ENCODE measurements around the gene PADI1.
"Not testable (repeated sequence)": the region's sequence is repeated elsewhere in the genome, so short reads cannot be mapped to it uniquely, and the experiment has no call there.

Gene PADI1

DNA sequence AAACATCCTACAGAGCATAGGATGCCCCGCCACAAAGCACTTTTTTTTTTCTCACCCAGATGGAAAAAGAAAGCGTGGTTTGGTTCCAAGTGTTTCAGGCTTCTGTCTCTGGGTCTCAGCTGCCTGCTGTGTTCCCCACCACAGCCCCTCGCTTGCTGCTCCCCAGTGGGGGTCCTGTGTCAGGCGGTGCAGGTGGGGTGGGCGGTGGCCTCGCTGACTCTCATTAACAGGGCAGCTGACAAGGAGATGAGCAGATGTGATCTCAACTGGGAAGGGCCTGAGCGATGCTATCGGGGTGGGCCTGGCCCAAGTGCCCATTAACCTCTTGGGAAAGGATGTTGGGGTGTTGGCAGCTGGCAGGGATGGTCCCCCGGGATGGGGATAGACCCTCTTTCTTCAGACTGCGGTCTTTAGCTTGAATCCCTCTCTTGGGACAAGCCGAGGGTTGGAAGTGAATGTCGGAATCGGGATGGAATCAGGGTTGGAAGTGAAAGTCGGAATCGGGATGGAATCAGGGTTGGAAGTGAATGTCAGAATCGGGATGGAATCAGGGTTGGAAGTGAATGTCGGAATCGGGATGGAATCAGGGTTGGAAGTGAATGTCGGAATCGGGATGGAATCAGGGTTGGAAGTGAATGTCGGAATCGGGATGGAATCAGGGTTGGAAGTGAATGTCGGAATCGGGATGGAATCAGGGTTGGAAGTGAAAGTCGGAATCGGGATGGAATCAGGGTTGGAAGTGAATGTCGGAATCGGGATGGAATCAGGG is 36.3 kb downstream of the PADI1 start:
- H3K9me3 ChIP-seq (ENCODE audit: control insufficient read depth in 1 of 2, low read length in 2 of 2); H3K27me3 ChIP-seq (ENCODE audit: control insufficient read depth in 1 of 2, insufficient read depth in 2 of 2, low read length in 2 of 2); H3K27ac ChIP-seq (ENCODE audit: low read depth, low read length); H3K9ac ChIP-seq (ENCODE audit: low read depth in 1 of 2, low read length in 2 of 2); H3K36me3 ChIP-seq (ENCODE audit: control insufficient read depth in 1 of 2, insufficient read depth in 2 of 2, low read length in 2 of 2); H3K4me1 ChIP-seq (ENCODE audit: control insufficient read depth in 1 of 2, insufficient read depth in 2 of 2, low read length in 2 of 2); H3K4me3 ChIP-seq (ENCODE audit: low read depth in 1 of 2, low read length in 2 of 2): not testable (repeated sequence)

DNA sequence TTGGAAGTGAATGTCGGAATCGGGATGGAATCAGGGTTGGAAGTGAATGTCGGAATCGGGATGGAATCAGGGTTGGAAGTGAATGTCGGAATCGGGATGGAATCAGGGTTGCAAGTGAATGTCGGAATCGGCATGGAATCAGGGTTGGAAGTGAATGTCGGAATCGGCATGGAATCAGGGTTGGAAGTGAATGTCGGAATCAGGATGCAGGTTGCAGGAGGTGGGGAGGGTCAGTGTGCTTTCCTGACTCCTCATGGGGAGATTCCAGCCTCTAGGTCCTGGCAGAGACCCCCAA is 36.8 kb downstream of the PADI1 start:
- not testable (repeated sequence) for H3K27me3 ChIP-seq (ENCODE audit: control insufficient read depth in 1 of 2, insufficient read depth in 2 of 2, low read length in 2 of 2); H3K4me1 ChIP-seq (ENCODE audit: control insufficient read depth in 1 of 2, insufficient read depth in 2 of 2, low read length in 2 of 2); H3K36me3 ChIP-seq (ENCODE audit: control insufficient read depth in 1 of 2, insufficient read depth in 2 of 2, low read length in 2 of 2); H3K9me3 ChIP-seq (ENCODE audit: control insufficient read depth in 1 of 2, low read length in 2 of 2); H3K27ac ChIP-seq (ENCODE audit: low read depth, low read length); H3K4me3 ChIP-seq (ENCODE audit: low read depth in 1 of 2, low read length in 2 of 2); H3K9ac ChIP-seq (ENCODE audit: low read depth in 1 of 2, low read length in 2 of 2)

DNA sequence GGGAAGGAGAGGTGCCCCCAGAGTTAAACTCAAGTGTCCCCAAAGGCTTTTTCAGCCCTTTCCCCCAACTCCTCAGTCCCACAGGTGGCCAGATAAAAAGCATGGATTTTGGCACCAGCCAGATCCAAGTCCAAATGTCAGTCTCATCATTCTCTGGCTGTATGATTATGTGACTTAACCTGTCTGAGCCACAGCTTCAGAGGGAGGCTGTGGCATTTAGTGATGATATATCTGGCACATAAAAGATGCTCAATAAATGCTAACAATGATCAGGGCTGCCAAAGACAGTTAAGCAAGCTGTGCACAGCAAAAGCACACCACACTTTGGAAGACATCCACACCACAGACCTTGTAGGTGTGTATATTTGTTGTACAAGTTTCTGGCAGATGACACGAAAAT is 38.3 kb downstream of the PADI1 start:
- Histone ChIP-seq H3K27me3 (ENCODE audit: control insufficient read depth in 1 of 2, insufficient read depth in 2 of 2, low read length in 2 of 2) (peaks cover 0 to 9% of the 10 kb centered on the region in 2 donors), H3K36me3 (ENCODE audit: control insufficient read depth in 1 of 2, insufficient read depth in 2 of 2, low read length in 2 of 2) (no peaks in the 10 kb centered on the region), H3K9ac (ENCODE audit: low read depth in 1 of 2, low read length in 2 of 2) (no peak overlapping the region), H3K27ac (ENCODE audit: low read depth, low read length) (no peak overlapping the region), H3K4me1 (ENCODE audit: control insufficient read depth in 1 of 2, insufficient read depth in 2 of 2, low read length in 2 of 2) (no peaks in the 10 kb centered on the region), H3K9me3 (ENCODE audit: control insufficient read depth in 1 of 2, low read length in 2 of 2) (no peaks in the 10 kb centered on the region), H3K4me3 (ENCODE audit: low read depth in 1 of 2, low read length in 2 of 2) (no peak overlapping the region)

DNA sequence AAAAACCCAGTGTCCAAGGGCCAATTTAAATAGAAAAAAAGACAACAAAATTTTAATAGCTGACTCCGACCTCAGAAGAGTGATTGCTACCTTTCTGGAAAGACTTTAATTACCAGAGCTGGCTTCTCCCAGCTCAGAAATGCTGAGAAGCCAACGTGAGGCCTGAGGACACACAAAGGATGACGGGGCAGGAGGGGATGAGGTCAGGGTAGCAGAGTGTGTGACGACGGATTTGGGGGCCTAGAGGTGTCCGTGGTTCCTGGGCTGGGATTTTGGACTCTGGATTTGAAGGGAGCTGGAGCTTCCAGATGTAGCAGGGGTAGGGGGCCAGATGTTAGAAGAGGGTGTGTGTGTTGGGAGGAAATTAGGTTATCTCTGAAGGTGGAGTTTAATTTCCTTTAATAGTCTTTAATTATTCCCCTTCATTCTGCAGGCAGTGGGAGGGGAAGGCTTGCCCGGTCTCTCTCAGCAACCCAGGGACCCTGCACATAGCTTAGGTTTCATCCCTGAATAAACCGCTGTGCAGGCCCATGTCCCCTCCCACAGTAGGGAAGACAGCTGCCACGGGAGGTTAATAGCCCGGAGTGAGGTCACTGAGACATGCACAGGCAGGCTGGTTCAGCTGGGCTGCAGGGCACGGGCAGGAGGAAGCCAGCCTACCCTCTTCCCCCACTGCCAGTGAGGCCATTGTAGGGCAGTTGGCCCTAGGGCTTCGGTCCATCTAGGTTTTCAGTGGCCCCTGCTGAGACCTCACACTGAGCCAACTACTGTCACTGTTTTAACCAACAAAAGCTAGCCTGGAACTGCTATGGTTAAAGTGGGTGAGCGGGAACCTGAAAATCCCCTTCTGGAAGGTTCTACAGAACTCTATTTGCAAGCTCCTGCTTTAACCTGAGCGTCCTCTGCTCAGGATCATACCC is 40.2 kb downstream of the PADI1 start:
- no peaks in the 10 kb centered on the region for H3K9me3 ChIP-seq (ENCODE audit: control insufficient read depth in 1 of 2, low read length in 2 of 2)
- no peaks in the 10 kb centered on the region for H3K36me3 ChIP-seq (ENCODE audit: control insufficient read depth in 1 of 2, insufficient read depth in 2 of 2, low read length in 2 of 2)
- H3K27ac ChIP-seq (ENCODE audit: low read depth, low read length): no peak overlapping the region
- H3K27me3 ChIP-seq (ENCODE audit: control insufficient read depth in 1 of 2, insufficient read depth in 2 of 2, low read length in 2 of 2): peaks cover 0 to 9% of the 10 kb centered on the region in 2 donors
- H3K9ac ChIP-seq (ENCODE audit: low read depth in 1 of 2, low read length in 2 of 2): no peak overlapping the region
- no peak overlapping the region for H3K4me3 ChIP-seq (ENCODE audit: low read depth in 1 of 2, low read length in 2 of 2)
- H3K4me1 ChIP-seq (ENCODE audit: control insufficient read depth in 1 of 2, insufficient read depth in 2 of 2, low read length in 2 of 2): peaks cover 0 to 1% of the 10 kb centered on the region in 2 donors

DNA sequence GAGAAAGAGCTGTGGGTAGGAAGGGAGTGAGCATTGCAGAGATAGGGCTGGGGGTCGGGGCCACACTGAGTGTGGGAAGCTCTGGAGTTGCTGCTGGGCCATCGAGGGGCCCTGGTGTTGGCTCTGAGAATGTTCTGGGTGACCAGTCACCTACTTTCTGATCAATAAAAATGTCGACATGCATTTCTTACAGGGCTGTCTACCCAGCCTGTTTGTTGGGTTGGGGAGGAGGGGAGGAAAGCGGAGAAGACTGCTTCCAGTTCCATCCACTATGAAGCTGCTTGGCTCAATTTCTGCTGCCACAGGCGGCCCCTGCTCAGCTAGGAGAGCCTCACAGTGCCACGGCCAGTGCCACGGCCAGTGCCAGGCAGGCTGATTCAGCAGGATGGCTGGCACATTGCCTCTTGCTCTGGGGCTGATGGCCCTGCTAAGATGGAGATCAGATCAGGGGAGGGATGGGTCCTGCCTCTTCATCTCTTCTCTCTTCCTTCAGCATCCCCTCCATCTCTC is 40.9 kb downstream of the PADI1 start:
- Histone ChIP-seq H3K9ac (ENCODE audit: low read depth in 1 of 2, low read length in 2 of 2) (no peak overlapping the region), H3K4me1 (ENCODE audit: control insufficient read depth in 1 of 2, insufficient read depth in 2 of 2, low read length in 2 of 2) (peaks cover 5 to 9% of the 10 kb centered on the region in 2 donors), H3K27me3 (ENCODE audit: control insufficient read depth in 1 of 2, insufficient read depth in 2 of 2, low read length in 2 of 2) (peaks cover 0 to 9% of the 10 kb centered on the region in 2 donors), H3K27ac (ENCODE audit: low read depth, low read length) (no peak overlapping the region), H3K36me3 (ENCODE audit: control insufficient read depth in 1 of 2, insufficient read depth in 2 of 2, low read length in 2 of 2) (no peaks in the 10 kb centered on the region), H3K4me3 (ENCODE audit: low read depth in 1 of 2, low read length in 2 of 2) (no peak overlapping the region), H3K9me3 (ENCODE audit: control insufficient read depth in 1 of 2, low read length in 2 of 2) (no peaks in the 10 kb centered on the region)

DNA sequence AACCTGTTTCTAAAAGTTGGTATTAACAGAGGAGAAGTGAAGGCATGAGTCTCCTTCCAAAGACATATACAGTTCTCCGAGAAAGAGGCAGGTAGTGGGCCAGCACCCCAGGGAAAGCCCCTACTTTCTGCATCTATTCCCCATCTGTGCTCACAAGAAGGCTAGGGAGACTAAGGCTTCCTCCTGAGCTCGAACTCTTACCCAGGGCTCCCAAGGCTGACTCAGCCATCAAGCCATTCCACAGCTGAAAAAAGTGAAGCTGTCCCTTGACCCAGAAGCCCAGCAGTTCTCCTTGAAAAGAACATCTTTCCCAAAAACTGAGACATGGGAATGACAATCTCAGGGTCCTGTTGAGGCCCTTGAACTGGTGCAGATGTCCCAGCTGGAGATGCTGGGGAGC is 42.0 kb downstream of the PADI1 start:
- Histone ChIP-seq H3K4me3 (ENCODE audit: low read depth in 1 of 2, low read length in 2 of 2) (no peak overlapping the region), H3K36me3 (ENCODE audit: control insufficient read depth in 1 of 2, insufficient read depth in 2 of 2, low read length in 2 of 2) (no peaks in the 10 kb centered on the region), H3K27ac (ENCODE audit: low read depth, low read length) (no peak overlapping the region), H3K9ac (ENCODE audit: low read depth in 1 of 2, low read length in 2 of 2) (no peak overlapping the region), H3K4me1 (ENCODE audit: control insufficient read depth in 1 of 2, insufficient read depth in 2 of 2, low read length in 2 of 2) (peaks cover 7 to 13% of the 10 kb centered on the region in 2 donors), H3K9me3 (ENCODE audit: control insufficient read depth in 1 of 2, low read length in 2 of 2) (no peaks in the 10 kb centered on the region), H3K27me3 (ENCODE audit: control insufficient read depth in 1 of 2, insufficient read depth in 2 of 2, low read length in 2 of 2) (peaks cover 0 to 7% of the 10 kb centered on the region in 2 donors)

DNA sequence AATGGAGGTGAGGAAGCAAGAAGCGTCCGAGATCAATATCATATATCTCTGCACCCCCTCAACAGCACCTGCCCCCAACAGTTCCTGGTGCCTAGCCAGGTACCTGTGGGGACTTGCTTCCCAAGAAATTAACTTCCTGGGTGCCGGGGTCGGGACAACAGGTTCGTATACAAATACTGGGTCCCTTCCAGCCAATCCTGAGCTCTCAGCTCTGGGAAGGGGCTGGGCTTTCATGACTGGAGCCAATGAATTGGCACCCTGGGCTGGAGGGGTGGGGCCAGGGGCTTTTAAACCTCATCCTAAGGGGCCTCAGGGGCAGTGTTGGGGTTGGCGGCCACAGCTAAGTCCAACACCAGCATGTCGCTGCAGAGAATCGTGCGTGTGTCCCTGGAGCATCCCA is 43.9 kb downstream of the PADI1 start, which contains the start of gene PADI3:
PADI3 (plus strand) TSS at position 318 of the 400 bp plus-strand sequence; CDS start at position 358, 40 bp downstream.
- Histone ChIP-seq H3K9ac (ENCODE audit: low read depth in 1 of 2, low read length in 2 of 2) (no peak within 1 kb of the TSS), H3K27me3 (ENCODE audit: control insufficient read depth in 1 of 2, insufficient read depth in 2 of 2, low read length in 2 of 2) (no peaks in the 10 kb centered on the region), H3K27ac (ENCODE audit: low read depth, low read length) (no peak within 1 kb of the TSS), H3K4me1 (ENCODE audit: control insufficient read depth in 1 of 2, insufficient read depth in 2 of 2, low read length in 2 of 2) (peaks cover 7 to 13% of the 10 kb centered on the region in 2 donors), H3K36me3 (ENCODE audit: control insufficient read depth in 1 of 2, insufficient read depth in 2 of 2, low read length in 2 of 2) (no peaks in the 10 kb centered on the region), H3K4me3 (ENCODE audit: low read depth in 1 of 2, low read length in 2 of 2) (no peak within 1 kb of the TSS), H3K9me3 (ENCODE audit: control insufficient read depth in 1 of 2, low read length in 2 of 2) (no peaks in the 10 kb centered on the region)

DNA sequence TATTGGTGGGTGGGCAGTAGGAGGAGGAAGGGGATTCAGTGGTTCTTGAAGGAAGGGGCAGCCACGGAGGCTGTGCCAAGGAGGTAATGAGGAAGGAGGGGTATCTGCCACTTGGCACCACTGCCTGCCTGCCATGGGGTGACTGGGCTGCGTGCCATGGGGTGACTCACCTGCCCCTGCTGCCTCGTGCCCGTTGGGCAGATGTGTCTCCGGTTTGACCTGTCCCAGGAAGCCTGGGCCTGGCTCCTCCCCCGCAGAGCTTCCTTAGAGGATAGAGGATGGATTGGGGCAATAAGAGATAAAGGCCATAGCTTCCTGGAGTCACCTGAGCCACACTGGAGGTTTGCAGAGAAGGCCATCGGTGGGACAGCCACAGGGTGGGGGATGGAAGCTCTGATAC is 45.7 kb downstream of the PADI1 start:
- no peak overlapping the region for H3K27ac ChIP-seq (ENCODE audit: low read depth, low read length)
- peaks cover 7 to 13% of the 10 kb centered on the region in 2 donors for H3K4me1 ChIP-seq (ENCODE audit: control insufficient read depth in 1 of 2, insufficient read depth in 2 of 2, low read length in 2 of 2)
- no peaks in the 10 kb centered on the region for H3K9me3 ChIP-seq (ENCODE audit: control insufficient read depth in 1 of 2, low read length in 2 of 2)
- H3K27me3 ChIP-seq (ENCODE audit: control insufficient read depth in 1 of 2, insufficient read depth in 2 of 2, low read length in 2 of 2): no peaks in the 10 kb centered on the region
- no peak overlapping the region for H3K4me3 ChIP-seq (ENCODE audit: low read depth in 1 of 2, low read length in 2 of 2)
- H3K9ac ChIP-seq (ENCODE audit: low read depth in 1 of 2, low read length in 2 of 2): no peak overlapping the region
- H3K36me3 ChIP-seq (ENCODE audit: control insufficient read depth in 1 of 2, insufficient read depth in 2 of 2, low read length in 2 of 2): no peaks in the 10 kb centered on the region

DNA sequence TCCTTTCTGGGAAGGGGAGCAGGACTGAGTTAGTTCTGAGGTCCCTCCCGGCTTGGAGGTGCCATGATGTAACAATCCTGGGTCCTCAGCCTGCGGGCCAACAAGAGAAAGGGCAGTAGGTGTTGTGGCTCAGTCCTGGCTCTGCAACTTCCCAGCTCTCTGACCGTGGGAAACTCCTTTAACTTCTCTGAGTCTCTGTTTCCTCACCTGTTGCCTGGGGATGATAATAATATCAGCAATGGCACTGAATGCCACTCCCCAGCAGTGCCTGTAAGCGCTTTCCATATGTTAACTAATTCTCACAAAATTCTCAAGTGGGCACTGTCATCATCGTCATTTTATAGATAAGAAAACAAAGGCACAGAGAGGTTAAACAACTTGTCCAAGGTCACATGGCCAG is 46.3 kb downstream of the PADI1 start:
- H3K27me3 ChIP-seq (ENCODE audit: control insufficient read depth in 1 of 2, insufficient read depth in 2 of 2, low read length in 2 of 2): no peaks in the 10 kb centered on the region

DNA sequence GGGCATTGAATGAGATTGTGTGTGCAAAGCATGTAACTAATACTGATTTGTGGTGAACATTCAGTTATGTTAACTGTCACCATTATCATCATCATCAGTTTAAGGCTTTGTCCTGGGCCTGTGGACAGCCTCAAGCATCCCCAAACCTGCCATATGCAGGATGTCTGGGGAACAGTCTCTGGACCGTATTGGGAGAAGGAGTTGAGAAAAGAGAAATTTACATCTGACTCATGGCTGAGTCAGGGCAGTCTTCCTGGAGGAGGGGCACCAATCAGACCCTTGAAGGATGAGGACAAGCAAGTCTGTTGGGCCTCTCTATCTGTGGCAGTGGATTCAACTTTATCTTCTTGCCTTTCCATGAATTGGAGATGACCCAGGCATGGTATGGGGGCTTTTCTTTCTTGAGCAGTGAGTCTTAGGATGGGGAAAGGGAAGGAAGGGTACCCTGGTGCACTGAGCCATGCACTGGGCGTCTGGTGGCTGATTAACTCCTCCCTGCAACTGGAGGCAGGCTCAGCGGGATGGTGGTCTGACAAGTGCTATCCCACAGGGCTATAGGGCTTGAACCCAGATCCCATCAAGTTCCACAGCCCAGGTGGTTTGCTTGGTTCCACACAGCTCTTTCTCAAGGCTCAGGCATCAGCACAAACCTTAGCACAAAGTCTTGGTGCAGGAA is 46.9 kb downstream of the PADI1 start:
- Histone ChIP-seq H3K27me3 (ENCODE audit: control insufficient read depth in 1 of 2, insufficient read depth in 2 of 2, low read length in 2 of 2) (no peaks in the 10 kb centered on the region), H3K9ac (ENCODE audit: low read depth in 1 of 2, low read length in 2 of 2) (no peak overlapping the region), H3K36me3 (ENCODE audit: control insufficient read depth in 1 of 2, insufficient read depth in 2 of 2, low read length in 2 of 2) (no peaks in the 10 kb centered on the region), H3K9me3 (ENCODE audit: control insufficient read depth in 1 of 2, low read length in 2 of 2) (no peaks in the 10 kb centered on the region), H3K27ac (ENCODE audit: low read depth, low read length) (no peak overlapping the region), H3K4me3 (ENCODE audit: low read depth in 1 of 2, low read length in 2 of 2) (no peak overlapping the region), H3K4me1 (ENCODE audit: control insufficient read depth in 1 of 2, insufficient read depth in 2 of 2, low read length in 2 of 2) (peaks cover 7 to 13% of the 10 kb centered on the region in 2 donors)

More for the DNA sequence above, 46.3 kb downstream of the PADI1 start:
- H3K27ac ChIP-seq (ENCODE audit: low read depth, low read length): no peak overlapping the region
- H3K36me3 ChIP-seq (ENCODE audit: control insufficient read depth in 1 of 2, insufficient read depth in 2 of 2, low read length in 2 of 2): no peaks in the 10 kb centered on the region
- peaks cover 7 to 13% of the 10 kb centered on the region in 2 donors for H3K4me1 ChIP-seq (ENCODE audit: control insufficient read depth in 1 of 2, insufficient read depth in 2 of 2, low read length in 2 of 2)
- H3K9ac ChIP-seq (ENCODE audit: low read depth in 1 of 2, low read length in 2 of 2): no peak overlapping the region
- no peak overlapping the region for H3K4me3 ChIP-seq (ENCODE audit: low read depth in 1 of 2, low read length in 2 of 2)
- no peaks in the 10 kb centered on the region for H3K9me3 ChIP-seq (ENCODE audit: control insufficient read depth in 1 of 2, low read length in 2 of 2)

All from duodenal mucosa (tissue), 2 donors.